HepG2 (cell line): ENCODE measurements around the gene ZMIZ1. TPM values are rescaled to one million over a fixed set of nuclear protein-coding genes. Genes with fewer than 3 reads are reported as not detected.

Experiments used
- CBX5 ChIP-seq: sonication (generic); formaldehyde crosslinking; IDR thresholded peaks from 2 replicates; pipeline ENCODE4 v1.4.0; 2020; ENCODE audit warnings: missing genetic modification reagents, borderline replicate concordance
- HNF1B ChIP-seq: sonication (generic); formaldehyde crosslinking; IDR thresholded peaks from 2 replicates; pipeline ENCODE4 v1.5.1; 2020; ENCODE audit warnings: mild to moderate bottlenecking, moderate library complexity, missing genetic modification reagents
- HOXA3 ChIP-seq: sonication (generic); formaldehyde crosslinking; IDR thresholded peaks from 2 replicates; pipeline ENCODE4 v1.5.0; 2020; ENCODE audit warnings: missing genetic modification reagents
- RARA ChIP-seq: IDR thresholded peaks from 2 replicates; pipeline ENCODE4 v1.6.1; 2016; ENCODE audit warnings: missing genetic modification reagents, missing compliant biosample characterization
- SIX1 ChIP-seq: sonication (generic); formaldehyde crosslinking; IDR thresholded peaks from 2 replicates; pipeline ENCODE4 v1.4.0; 2020; ENCODE audit warnings: missing genetic modification reagents, borderline replicate concordance
- ZNF142 ChIP-seq: sonication (generic); formaldehyde crosslinking; IDR thresholded peaks from 2 replicates; pipeline ENCODE4 v1.4.0; 2020; ENCODE audit warnings: missing genetic modification reagents
- ZNF263 ChIP-seq: sonication (generic); formaldehyde crosslinking; IDR thresholded peaks from 2 replicates; pipeline ENCODE4 v1.4.0; 2020; ENCODE audit warnings: missing genetic modification reagents
- ZNF276 ChIP-seq: sonication (generic); formaldehyde crosslinking; IDR thresholded peaks from 2 replicates; pipeline ENCODE4 v1.4.0; 2020; ENCODE audit warnings: mild to moderate bottlenecking, low read depth, missing genetic modification reagents
- ZNF543 ChIP-seq: sonication (generic); formaldehyde crosslinking; IDR thresholded peaks from 2 replicates; pipeline ENCODE4 v1.4.0; 2020; ENCODE audit warnings: mild to moderate bottlenecking, missing genetic modification reagents
- polyA plus RNA-seq, 8 experiments: library from polyadenylated mRNA; depleted of rRNA in 3 of 8; stranded (reverse) in 7 of 8; unstranded in 1 of 8; fragments of >200 nt; fragmentation: Illumina TruSeq in 4 of 8; extraction: Trizol in 4 of 8; gene quantifications; 2 replicates each; pipeline versions ENCODE4 v1.2.1 to v1.2.3, GENCODE V29; 2011 to 2016; ENCODE audit warnings: low read depth in 4 of 8, missing spikeins in 1 of 8, mixed read lengths in 1 of 8; ENCODE audit not compliant: insufficient read depth in 1 of 8
- total RNA-seq, 5 experiments: library from RNA; depleted of rRNA; stranded (reverse); fragments of >200 nt; fragmentation: Illumina TruSeq; extraction: Trizol; gene quantifications; 2 replicates each; pipeline ENCODE4 v1.2.3, GENCODE V29; 2016; ENCODE audit warnings: low read depth in 1 of 5

Gene ZMIZ1
- total and polyA plus RNA-seq, 2 of the 13 experiments (the other 11 are each of a cell fraction or from before 2014, with no cell fraction given) = 5.3 to 10.2 TPM

GRCh38 chr10:79111427-79111826 lies 42.7 kb downstream of the ZMIZ1 start (continued):
- TF ChIP-seq ZNF142 (CRISPR knock-in tag) (no peak), ZNF276 (0 out of 2 replicates have a peak, but pooled peaks have one; percentile 27), HNF1B (CRISPR knock-in tag) (0 out of 2 replicates have a peak, but pooled peaks have one; percentile 16), SIX1 (CRISPR knock-in tag) (no peak), ZNF543 (CRISPR knock-in tag) (peak; percentile 87), HOXA3 (peak; percentile 40; the same call in 1 of the 2 replicates), ZNF263 (no peak), CBX5 (CRISPR knock-in tag) (no peak), RARA (CRISPR knock-in tag) (peak; percentile 73)
